Measurements from ENCODE around the gene CNOT8.

The CNOT8 gene

DNA sequence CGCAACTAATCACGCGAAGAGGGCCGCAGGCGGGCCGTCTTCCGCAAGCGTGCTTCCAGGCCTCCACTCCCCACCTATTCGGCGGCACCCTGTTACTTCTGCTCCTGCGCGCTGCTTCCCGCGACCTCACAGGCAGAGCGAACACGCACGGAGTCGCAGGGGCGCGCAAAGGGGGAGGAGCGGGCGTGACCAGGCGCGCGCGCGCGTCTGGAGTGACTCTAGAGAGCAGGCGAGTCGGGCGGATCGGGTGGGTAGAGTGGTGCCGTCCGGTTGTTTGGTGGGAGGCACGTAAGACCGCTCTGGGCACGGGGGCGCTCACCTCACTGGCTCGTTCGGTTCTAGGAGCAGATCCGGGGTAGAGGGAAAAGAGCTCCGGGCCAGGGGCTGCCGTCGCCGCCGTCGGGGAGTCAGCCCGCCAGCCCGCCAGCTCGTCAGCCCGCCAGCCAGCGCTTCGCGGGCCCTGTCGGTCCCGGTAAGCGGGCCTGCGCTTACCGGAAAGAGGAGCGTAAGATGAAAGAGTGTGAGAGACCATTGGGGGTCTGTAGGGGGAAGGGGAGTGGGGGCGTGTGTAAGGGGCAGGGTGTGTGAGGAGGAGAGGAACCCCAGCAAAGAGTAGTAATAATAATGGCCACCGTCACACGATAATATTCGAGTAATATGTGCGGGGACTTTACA is at the start of gene CNOT8:
CNOT8 (plus strand) TSS at position 331 of the 675 bp plus-strand sequence. CDS start 4,652 bp downstream, outside the sequence.
- Histone ChIP-seq H3K79me2 (ENCODE audit: control insufficient read depth, low read length) (peaks cover 51% of the 10 kb centered on the region), H3K9me2 (replicated peaks; ENCODE audit: control insufficient read depth, low read length) (no peaks in the 10 kb centered on the region), H3K27me3 (ENCODE audit: control insufficient read depth, low read length) (no peaks in the 10 kb centered on the region), H3K27ac (ENCODE audit: low read depth, low read length) (peak within 1 kb of the TSS; percentile 89), H3K4me2 (ENCODE audit: low read length) (peak within 1 kb of the TSS; percentile 99), H3K4me3 (ENCODE audit: low read length) (peak within 1 kb of the TSS; percentile 92), H4K20me1 (ENCODE audit: control insufficient read depth, insufficient read depth, low read depth, low read length) (peaks cover 30% of the 10 kb centered on the region), H3K36me3 (ENCODE audit: control insufficient read depth, low read length) (peaks cover 44% of the 10 kb centered on the region), H3K4me1 (ENCODE audit: control insufficient read depth, low read length) (peaks cover 42% of the 10 kb centered on the region), H3K9me3 (ENCODE audit: control insufficient read depth, insufficient read depth, low read length) (no peaks in the 10 kb centered on the region), H3F3A (ENCODE audit: control insufficient read depth, insufficient read depth) (peaks cover 14% of the 10 kb centered on the region)
- TF ChIP-seq EZH2phosphoT487 (IDR thresholded peaks at IDR 0.05; ENCODE audit: borderline replicate concordance, low read length): no peak
- TF ChIP-seq, protein P1, sequence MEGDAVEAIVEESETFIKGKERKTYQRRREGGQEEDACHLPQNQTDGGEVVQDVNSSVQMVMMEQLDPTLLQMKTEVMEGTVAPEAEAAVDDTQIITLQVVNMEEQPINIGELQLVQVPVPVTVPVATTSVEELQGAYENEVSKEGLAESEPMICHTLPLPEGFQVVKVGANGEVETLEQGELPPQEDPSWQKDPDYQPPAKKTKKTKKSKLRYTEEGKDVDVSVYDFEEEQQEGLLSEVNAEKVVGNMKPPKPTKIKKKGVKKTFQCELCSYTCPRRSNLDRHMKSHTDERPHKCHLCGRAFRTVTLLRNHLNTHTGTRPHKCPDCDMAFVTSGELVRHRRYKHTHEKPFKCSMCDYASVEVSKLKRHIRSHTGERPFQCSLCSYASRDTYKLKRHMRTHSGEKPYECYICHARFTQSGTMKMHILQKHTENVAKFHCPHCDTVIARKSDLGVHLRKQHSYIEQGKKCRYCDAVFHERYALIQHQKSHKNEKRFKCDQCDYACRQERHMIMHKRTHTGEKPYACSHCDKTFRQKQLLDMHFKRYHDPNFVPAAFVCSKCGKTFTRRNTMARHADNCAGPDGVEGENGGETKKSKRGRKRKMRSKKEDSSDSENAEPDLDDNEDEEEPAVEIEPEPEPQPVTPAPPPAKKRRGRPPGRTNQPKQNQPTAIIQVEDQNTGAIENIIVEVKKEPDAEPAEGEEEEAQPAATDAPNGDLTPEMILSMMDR (IDR thresholded peaks at IDR 0.05; ENCODE audit: low read depth, low read length, poor library complexity, severe bottlenecking): no peak

DNA sequence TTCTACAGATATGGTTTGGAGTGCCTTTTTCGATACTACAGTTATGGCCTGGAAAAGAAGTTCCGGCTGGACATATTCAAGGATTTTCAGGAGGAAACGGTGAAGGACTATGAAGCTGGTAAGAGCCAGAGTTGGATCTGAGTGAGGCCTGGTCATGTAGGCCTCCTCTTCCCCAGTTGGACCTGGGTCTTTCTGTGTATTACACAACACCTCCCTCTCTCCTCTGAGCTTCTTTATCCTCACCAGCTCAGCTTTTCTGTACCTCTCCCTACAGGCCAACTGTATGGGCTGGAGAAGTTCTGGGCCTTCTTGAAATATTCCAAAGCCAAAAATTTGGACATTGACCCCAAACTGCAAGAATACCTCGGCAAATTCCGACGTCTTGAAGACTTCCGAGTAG is 47.2 kb upstream of the CNOT8 start:
- H3K36me3 ChIP-seq (ENCODE audit: control insufficient read depth, low read length): peaks cover 90% of the 10 kb centered on the region
- TF ChIP-seq, protein P1 (IDR thresholded peaks at IDR 0.05; ENCODE audit: low read depth, low read length, poor library complexity, severe bottlenecking): no peak
- no peak for TF ChIP-seq EZH2phosphoT487 (IDR thresholded peaks at IDR 0.05; ENCODE audit: borderline replicate concordance, low read length)
- H3K79me2 ChIP-seq (ENCODE audit: control insufficient read depth, low read length): peaks cover 16% of the 10 kb centered on the region
- H3K27ac ChIP-seq (ENCODE audit: low read depth, low read length): no peak overlapping the region
- no peak overlapping the region for H3K4me3 ChIP-seq (ENCODE audit: low read length)
- H4K20me1 ChIP-seq (ENCODE audit: control insufficient read depth, insufficient read depth, low read depth, low read length): peaks cover 12% of the 10 kb centered on the region
- H3K4me2 ChIP-seq (ENCODE audit: low read length): no peak overlapping the region
- H3K9me2 ChIP-seq (replicated peaks; ENCODE audit: control insufficient read depth, low read length): no peaks in the 10 kb centered on the region
- no peaks in the 10 kb centered on the region for H3K4me1 ChIP-seq (ENCODE audit: control insufficient read depth, low read length)
- peaks cover 16% of the 10 kb centered on the region; the same call in 1 of the 2 replicates for H3F3A ChIP-seq (ENCODE audit: control insufficient read depth, insufficient read depth)
- H3K9me3 ChIP-seq (ENCODE audit: control insufficient read depth, insufficient read depth, low read length): no peaks in the 10 kb centered on the region
- H3K27me3 ChIP-seq (ENCODE audit: control insufficient read depth, low read length): no peaks in the 10 kb centered on the region

DNA sequence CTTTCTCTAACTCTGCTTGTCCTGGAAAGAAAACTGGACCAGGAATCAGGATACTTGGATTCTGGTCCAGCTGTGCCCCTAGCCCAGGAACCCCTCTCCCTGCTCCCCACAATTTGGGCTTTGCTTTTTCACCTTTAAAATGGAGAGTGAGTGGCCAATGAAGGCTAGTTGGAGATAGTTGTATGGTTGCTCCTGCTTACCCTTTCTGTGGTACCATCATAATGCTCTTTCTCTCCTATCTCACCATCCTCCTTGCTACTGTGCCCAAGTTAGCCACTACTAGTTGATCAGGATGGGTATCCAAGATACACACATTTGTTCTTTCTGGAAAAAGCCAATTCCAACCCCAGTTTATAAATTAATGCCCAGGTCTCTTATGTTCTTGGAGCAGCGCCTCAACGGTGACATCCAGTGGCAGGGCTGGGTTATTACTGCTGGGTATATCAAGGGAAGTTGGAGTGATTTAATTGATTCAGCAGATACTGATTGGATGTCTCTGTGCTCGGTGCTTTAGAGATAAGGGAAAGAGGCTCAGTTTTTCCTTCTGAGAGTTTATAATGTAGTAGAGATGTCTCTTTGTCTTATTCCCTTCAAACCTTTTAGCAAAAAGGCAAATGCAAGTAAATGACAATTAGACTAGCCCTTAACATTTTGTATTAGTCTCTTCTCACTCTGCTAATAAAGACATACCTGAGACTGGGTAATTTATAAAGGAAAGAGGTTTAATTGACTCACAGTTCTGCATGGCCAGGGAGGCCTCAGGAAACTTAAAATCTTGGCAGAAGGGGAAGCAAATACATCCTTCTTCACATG is 46.6 kb upstream of the CNOT8 start:
- no peaks in the 10 kb centered on the region for H3K27me3 ChIP-seq (ENCODE audit: control insufficient read depth, low read length)
- H3K4me1 ChIP-seq (ENCODE audit: control insufficient read depth, low read length): no peaks in the 10 kb centered on the region
- H3K27ac ChIP-seq (ENCODE audit: low read depth, low read length): no peak overlapping the region
- peaks cover 16% of the 10 kb centered on the region; the same call in 1 of the 2 replicates for H3F3A ChIP-seq (ENCODE audit: control insufficient read depth, insufficient read depth)
- peaks cover 12% of the 10 kb centered on the region for H4K20me1 ChIP-seq (ENCODE audit: control insufficient read depth, insufficient read depth, low read depth, low read length)
- H3K4me3 ChIP-seq (ENCODE audit: low read length): no peak overlapping the region
- TF ChIP-seq, protein P1 (IDR thresholded peaks at IDR 0.05; ENCODE audit: low read depth, low read length, poor library complexity, severe bottlenecking): peak; percentile 93
- no peak for TF ChIP-seq EZH2phosphoT487 (IDR thresholded peaks at IDR 0.05; ENCODE audit: borderline replicate concordance, low read length)
- H3K4me2 ChIP-seq (ENCODE audit: low read length): no peak overlapping the region
- H3K36me3 ChIP-seq (ENCODE audit: control insufficient read depth, low read length): peaks cover 90% of the 10 kb centered on the region
- no peaks in the 10 kb centered on the region for H3K9me2 ChIP-seq (replicated peaks; ENCODE audit: control insufficient read depth, low read length)
- H3K79me2 ChIP-seq (ENCODE audit: control insufficient read depth, low read length): peaks cover 16% of the 10 kb centered on the region
- no peaks in the 10 kb centered on the region for H3K9me3 ChIP-seq (ENCODE audit: control insufficient read depth, insufficient read depth, low read length)
